Erythroblast (primary cell): Measurements from ENCODE around the gene DSEL.

Source experiments
- GATA1 ChIP-seq: IDR thresholded peaks from 2 replicates; pipeline ENCODE4 v1.6.1; 2011; ENCODE audit warnings: low read depth, mild to moderate bottlenecking, control low read depth, low read length, moderate library complexity
- POLR2A ChIP-seq: IDR thresholded peaks from 2 replicates; pipeline ENCODE4 v1.6.1; 2011; ENCODE audit warnings: mild to moderate bottlenecking, low read length

DNA sequence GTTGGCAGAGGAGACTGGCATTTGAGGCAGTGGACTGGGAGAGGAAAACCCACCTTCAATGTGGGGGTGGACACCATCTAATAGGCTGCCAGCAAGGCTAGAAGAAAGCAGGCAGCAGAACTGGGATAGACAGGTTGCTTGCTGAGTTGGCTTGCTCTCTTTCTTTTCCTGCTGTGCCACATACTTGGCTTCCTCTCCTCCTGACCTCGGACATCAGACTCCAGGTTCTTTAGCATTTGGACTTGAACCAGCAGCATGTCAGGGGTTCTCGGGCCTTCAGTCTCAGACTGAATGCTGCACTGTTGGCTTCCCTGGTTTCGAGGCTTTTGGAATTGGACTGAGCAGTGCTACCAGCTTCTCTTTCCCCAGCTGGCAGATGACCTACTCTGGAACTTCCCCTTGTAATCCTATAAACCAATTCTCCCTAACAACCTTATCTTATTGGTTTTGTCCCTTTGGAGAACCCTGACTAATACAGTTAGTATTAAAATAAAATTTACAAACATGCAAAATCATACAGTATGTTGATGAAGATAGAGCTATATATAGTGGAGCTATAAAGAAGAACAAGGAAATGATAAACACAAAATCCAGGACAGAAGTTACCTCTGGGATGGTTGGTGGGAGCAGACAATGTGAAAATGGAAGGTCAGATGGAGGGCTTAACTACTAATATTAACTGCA, 15.9 kb downstream of the DSEL start:
- TF ChIP-seq POLR2A (no peak), GATA1 (no peak)
